ENCODE data around the gene COQ8B.
"Not testable (repeated sequence)": the region's sequence is repeated elsewhere in the genome, so short reads cannot be mapped to it uniquely, and the experiment has no call there.

The COQ8B gene

GRCh38 chr19:40661616-40662015, 55.1 kb downstream of the COQ8B start:
- H3K27ac ChIP-seq = no peak overlapping the region
- no peak for TF ChIP-seq CTCF (conservative IDR thresholded peaks at IDR 0.05; ENCODE audit: low read depth)
- CTCF ChIA-PET = interaction anchor here (1.6 kb wide), 1 partner anchor 483 kb away, joined by 3 read pairs; no protein-coding TSS in a partner anchor
- POLR2A ChIA-PET (ENCODE audit: low non-redundant PET) = no interaction called here
- no peak for DNase-seq (ENCODE audit: low spot score)

- no peak overlapping the region for H3K27ac ChIP-seq
- TF ChIP-seq CTCF (conservative IDR thresholded peaks at IDR 0.05; ENCODE audit: low read depth) = no peak
- DNase-seq (ENCODE audit: low spot score) = no peak
- CTCF ChIA-PET = interaction anchor here (0.6 kb wide), 1 partner anchor 89 kb away, joined by 3 read pairs; no protein-coding TSS in a partner anchor
- POLR2A ChIA-PET (ENCODE audit: low non-redundant PET) = no interaction called here
Observed at GRCh38 chr19:40659566-40659965, 57.1 kb downstream of the COQ8B start.

GRCh38 chr19:40659116-40659515, 57.6 kb downstream of the COQ8B start:
- POLR2A ChIA-PET (ENCODE audit: low non-redundant PET) = no interaction called here
- CTCF ChIA-PET = interaction anchor here (0.6 kb wide), 1 partner anchor 89 kb away, joined by 3 read pairs; no protein-coding TSS in a partner anchor
- DNase-seq (ENCODE audit: low spot score) = no peak
- H3K27ac ChIP-seq = no peak overlapping the region
- TF ChIP-seq CTCF (conservative IDR thresholded peaks at IDR 0.05; ENCODE audit: low read depth) = no peak

- ChIA-PET POLR2A (ENCODE audit: low non-redundant PET) (no interaction called here), CTCF (interaction anchor here (0.5 to 0.6 kb wide), 2 partner anchors 112 to 496 kb away, joined by 3 to 4 read pairs; no protein-coding TSS in a partner anchor)
- no peak for TF ChIP-seq CTCF (conservative IDR thresholded peaks at IDR 0.05; ENCODE audit: low read depth)
- H3K27ac ChIP-seq = no peak overlapping the region
- no peak for DNase-seq (ENCODE audit: low spot score)
Observed at GRCh38 chr19:40658031-40658430, 58.7 kb downstream of the COQ8B start.

- H3K27ac ChIP-seq; CTCF ChIA-PET; DNase-seq (ENCODE audit: low spot score); POLR2A ChIA-PET (ENCODE audit: low non-redundant PET): not testable (repeated sequence)
Observed at GRCh38 chr19:40655684-40656083, 61.0 kb downstream of the COQ8B start.

- CTCF ChIA-PET = interaction anchor here (0.6 kb wide), 1 partner anchor 48 kb away, joined by 3 read pairs; no protein-coding TSS in a partner anchor
- POLR2A ChIA-PET (ENCODE audit: low non-redundant PET); H3K27ac ChIP-seq; DNase-seq (ENCODE audit: low spot score): not testable (repeated sequence)
Observed at GRCh38 chr19:40652303-40652702, 64.4 kb downstream of the COQ8B start.

GRCh38 chr19:40650749-40651305, 65.9 kb downstream of the COQ8B start:
- ChIA-PET POLR2A (ENCODE audit: low non-redundant PET) (interaction anchor here (0.7 kb wide), 1 partner anchor 37 kb away, joined by 4 read pairs; no protein-coding TSS in a partner anchor), CTCF (interaction anchor here (0.6 kb wide), 3 partner anchors 95 to 126 kb away, joined by 3 to 5 read pairs (median 3); no protein-coding TSS in a partner anchor)
- TF ChIP-seq CTCF (conservative IDR thresholded peaks at IDR 0.05; ENCODE audit: low read depth) = no peak
- no peak overlapping the region for H3K27ac ChIP-seq
- no peak for DNase-seq (ENCODE audit: low spot score)

GRCh38 chr19:40649903-40650675, 66.6 kb downstream of the COQ8B start:
- H3K27ac ChIP-seq; POLR2A ChIA-PET (ENCODE audit: low non-redundant PET); DNase-seq (ENCODE audit: low spot score): not testable (repeated sequence)
- CTCF ChIA-PET = interaction anchor here (0.6 kb wide), 2 partner anchors 96 to 125 kb away, joined by 3 to 5 read pairs; no protein-coding TSS in a partner anchor

Measured in RWPE1 (cell line).